BJ (cell line): ENCODE results near the gene SCEL. TPM values are rescaled to one million over a fixed set of nuclear protein-coding genes. Genes with fewer than 3 reads are reported as not detected.

Source experiments
- CTCF ChIA-PET: fragments of 350-600 bp; formaldehyde crosslinking; extraction: SDS; loops from one replicate; lab custom pipeline; 2021; ENCODE audit warnings: antibody characterized with exemption, inconsistent platforms; lab: Yijun Ruan, JAX
- POLR2A ChIA-PET: fragments of 300-600 bp; sonication (Branson Sonifier 250); formaldehyde crosslinking; extraction: SDS; loops from one replicate; lab custom pipeline; 2021; ENCODE audit warnings: antibody characterized with exemption; lab: Charles Lee
- DNase-seq: peaks from one replicate; pipeline ENCODE4 v3.0.0-alpha.2; 2011; ENCODE audit warnings: low read depth
- H3K27me3 ChIP-seq: 2 replicates; pipeline ENCODE4 v1.6.0; 2011; ENCODE audit warnings: low read length; ENCODE audit not compliant: control insufficient read depth, insufficient read depth
- H3K36me3 ChIP-seq: 2 replicates; pipeline ENCODE4 v1.5.1; 2011; ENCODE audit warnings: low read length; ENCODE audit not compliant: control insufficient read depth, insufficient read depth
- H3K4me3 ChIP-seq: 2 replicates; pipeline ENCODE4 v1.5.1; 2011; ENCODE audit warnings: low read depth, mild to moderate bottlenecking, control low read depth, low read length
- CTCF ChIP-seq: IDR thresholded peaks from 2 replicates; pipeline ENCODE4 v1.5.1; 2011; ENCODE audit warnings: low read depth, mild to moderate bottlenecking, control low read depth, inconsistent platforms, low read length, moderate library complexity; ENCODE audit not compliant: insufficient read depth
- polyA plus RNA-seq: library from polyadenylated mRNA; depleted of rRNA; stranded (reverse); fragments of >200 nt; gene quantifications from 2 replicates; pipeline ENCODE4 v1.2.3, GENCODE V29; 2011

The SCEL gene
- polyA plus RNA-seq, 1 experiment: not detected

GRCh38 chr13:77497835-77498234 lies 37.7 kb upstream of the SCEL start:
- ChIA-PET CTCF (no interaction called here), POLR2A (no interaction called here)
- no peak for TF ChIP-seq CTCF
- Histone ChIP-seq H3K36me3 (no peaks in the 10 kb centered on the region), H3K27me3 (peaks cover 4% of the 10 kb centered on the region), H3K4me3 (no peak overlapping the region)
- DNase-seq: no peak

- no peak for TF ChIP-seq CTCF
- H3K36me3 ChIP-seq: no peaks in the 10 kb centered on the region
- DNase-seq: no peak
- ChIA-PET CTCF (interaction anchor here (1.2 to 1.8 kb wide), 2 partner anchors 9 to 24 kb away, joined by 3 to 7 read pairs; no protein-coding TSS in a partner anchor), POLR2A (no interaction called here)
- no peak overlapping the region for H3K4me3 ChIP-seq
- peaks cover 3% of the 10 kb centered on the region for H3K27me3 ChIP-seq
Measured at GRCh38 chr13:77502104-77502720, 33.3 kb upstream of the SCEL start.

- Histone ChIP-seq H3K4me3 (no peak overlapping the region), H3K27me3 (peaks cover 3% of the 10 kb centered on the region), H3K36me3 (no peaks in the 10 kb centered on the region)
- ChIA-PET POLR2A (no interaction called here), CTCF (no interaction called here)
- no peak for DNase-seq
- TF ChIP-seq CTCF: no peak
Measured at GRCh38 chr13:77503398-77503797, 32.1 kb upstream of the SCEL start.

GRCh38 chr13:77506874-77507273 lies 28.6 kb upstream of the SCEL start:
- DNase-seq: no peak

More at GRCh38 chr13:77506874-77507273, 28.6 kb upstream of the SCEL start:
- ChIA-PET CTCF (interaction anchor here (1.2 kb wide), 1 partner anchor 389 kb away, joined by 4 read pairs; no protein-coding TSS in a partner anchor), POLR2A (no interaction called here)
- Histone ChIP-seq H3K27me3 (no peaks in the 10 kb centered on the region), H3K36me3 (no peaks in the 10 kb centered on the region), H3K4me3 (no peak overlapping the region)
- no peak for TF ChIP-seq CTCF
